Body of pancreas (tissue), 4 donors: ENCODE data around the gene HNRNPA0. TPM values are rescaled to one million over a fixed set of nuclear protein-coding genes. Genes with fewer than 3 reads are reported as not detected.

ENCODE experiments used
- ATAC-seq: fragments of 150-250 bp; one replicate; pipeline ENCODE4 v1.9.1; 2016
- DNase-seq, 4 donors: peaks; one replicate each; pipeline ENCODE4 v3.0.0-alpha.2; 2019
- H3K27ac ChIP-seq, 4 donors: fragments of 200-600 bp; sonication (generic); 1 replicate in 3 of 4; 2 replicates in 1 of 4; pipeline versions ENCODE4 v1.5.1 to v1.6.1; 2016 to 2019; ENCODE audit warnings: mild to moderate bottlenecking in 1 of 4, mixed read lengths in 1 of 4, moderate library complexity in 1 of 4
- H3K27me3 ChIP-seq, 2 donors: fragments of 200-600 bp; sonication (generic); one replicate each; pipeline ENCODE4 v1.6.0; 2016; ENCODE audit warnings: mild to moderate bottlenecking in 1 of 2
- H3K36me3 ChIP-seq, 2 donors: fragments of 200-600 bp; sonication (generic); replicated peaks in 1 of 2; 2 replicates each; pipeline ENCODE4 v1.5.1; 2016; ENCODE audit warnings: low read depth in 2 of 2; ENCODE audit not compliant: insufficient read depth in 1 of 2
- H3K4me1 ChIP-seq: fragments of 200-600 bp; sonication (generic); one replicate; pipeline ENCODE4 v1.6.0; 2016
- H3K4me3 ChIP-seq, 2 donors: fragments of 200-600 bp; sonication (generic); 1 replicate in 1 of 2; 2 replicates in 1 of 2; pipeline ENCODE4 v1.5.1; 2016 to 2019
- H3K9me3 ChIP-seq, 3 donors: fragments of 200-600 bp; sonication (generic); 1 replicate in 2 of 3; 2 replicates in 1 of 3; pipeline ENCODE4 v1.5.1; 2016
- POLR2A ChIP-seq, 3 donors: fragments of 450-650 bp; IDR thresholded peaks; one replicate each; pipeline ENCODE4 v1.6.1; 2016; ENCODE audit warnings: antibody characterized with exemption in 3 of 3, mild to moderate bottlenecking in 2 of 3
- WGBS, 2 donors: methylation state at CpG; one replicate each; pipeline ENCODE4 v1.1.5; 2017; 5-methylcytosine and 5-hydroxymethylcytosine counted together
- intact Hi-C: fragments of 100-400 bp; cut with DNase I; formaldehyde crosslinking; loops from one replicate; pipeline ENCODE4 v1.15.1; 2023
- total RNA-seq, 2 donors: library from RNA; depleted of rRNA; stranded (reverse); fragments of >200 nt; gene quantifications; one replicate each; pipeline ENCODE4 v1.1.0, GENCODE V29; 2016
- TF ChIP-seq, protein P1 (sequence below), 7 experiments: fragments of 450-650 bp in 4 of 7; fragments of 200-600 bp in 3 of 7; sonication (generic) in 3 of 7; IDR thresholded peaks; one replicate each; pipeline ENCODE4 v1.5.1; 2016 to 2019; ENCODE audit warnings: antibody characterized with exemption in 7 of 7

The HNRNPA0 gene
- total RNA-seq, 2 donors from 2014 or later: 7.3 TPM

DNA sequence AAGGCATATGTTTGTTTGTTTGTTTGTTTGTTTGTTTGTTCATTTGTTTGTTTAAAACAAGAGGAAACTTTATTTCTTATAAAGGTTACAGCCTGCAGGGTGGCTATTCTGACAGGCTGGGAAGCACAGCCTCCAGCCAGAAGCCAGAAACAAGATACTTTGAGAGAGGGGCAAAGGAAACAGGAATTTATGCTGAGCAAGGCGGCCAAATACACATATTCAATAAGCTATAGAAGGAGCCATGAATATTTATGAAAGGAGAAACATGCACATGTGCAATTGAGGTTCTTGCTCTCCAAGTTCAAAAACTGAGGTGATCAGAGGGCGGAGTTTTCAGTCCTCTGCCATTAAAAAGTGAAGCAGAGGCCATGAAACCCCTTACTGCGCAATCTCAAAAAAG, 37.8 kb downstream of the HNRNPA0 start:
- no peak overlapping the region for H3K27ac ChIP-seq
- no peak for ATAC-seq
- no peak for DNase-seq
- peaks cover 14% of the 10 kb centered on the region for H3K4me1 ChIP-seq
- TF ChIP-seq, protein P1, sequence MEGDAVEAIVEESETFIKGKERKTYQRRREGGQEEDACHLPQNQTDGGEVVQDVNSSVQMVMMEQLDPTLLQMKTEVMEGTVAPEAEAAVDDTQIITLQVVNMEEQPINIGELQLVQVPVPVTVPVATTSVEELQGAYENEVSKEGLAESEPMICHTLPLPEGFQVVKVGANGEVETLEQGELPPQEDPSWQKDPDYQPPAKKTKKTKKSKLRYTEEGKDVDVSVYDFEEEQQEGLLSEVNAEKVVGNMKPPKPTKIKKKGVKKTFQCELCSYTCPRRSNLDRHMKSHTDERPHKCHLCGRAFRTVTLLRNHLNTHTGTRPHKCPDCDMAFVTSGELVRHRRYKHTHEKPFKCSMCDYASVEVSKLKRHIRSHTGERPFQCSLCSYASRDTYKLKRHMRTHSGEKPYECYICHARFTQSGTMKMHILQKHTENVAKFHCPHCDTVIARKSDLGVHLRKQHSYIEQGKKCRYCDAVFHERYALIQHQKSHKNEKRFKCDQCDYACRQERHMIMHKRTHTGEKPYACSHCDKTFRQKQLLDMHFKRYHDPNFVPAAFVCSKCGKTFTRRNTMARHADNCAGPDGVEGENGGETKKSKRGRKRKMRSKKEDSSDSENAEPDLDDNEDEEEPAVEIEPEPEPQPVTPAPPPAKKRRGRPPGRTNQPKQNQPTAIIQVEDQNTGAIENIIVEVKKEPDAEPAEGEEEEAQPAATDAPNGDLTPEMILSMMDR (IDR thresholded peaks at IDR 0.05): no peak
- TF ChIP-seq POLR2A (IDR thresholded peaks at IDR 0.05): no peak
- no peaks in the 10 kb centered on the region for H3K27me3 ChIP-seq
- no peaks in the 10 kb centered on the region for H3K9me3 ChIP-seq
- intact Hi-C loops: no loop called here
- no peaks in the 10 kb centered on the region for H3K36me3 ChIP-seq
- whole genome bisulfite sequencing, 2 donors: 95 to 97% methylated on average over 3 of the region's 3 CpGs
- H3K4me3 ChIP-seq: no peak overlapping the region

DNA sequence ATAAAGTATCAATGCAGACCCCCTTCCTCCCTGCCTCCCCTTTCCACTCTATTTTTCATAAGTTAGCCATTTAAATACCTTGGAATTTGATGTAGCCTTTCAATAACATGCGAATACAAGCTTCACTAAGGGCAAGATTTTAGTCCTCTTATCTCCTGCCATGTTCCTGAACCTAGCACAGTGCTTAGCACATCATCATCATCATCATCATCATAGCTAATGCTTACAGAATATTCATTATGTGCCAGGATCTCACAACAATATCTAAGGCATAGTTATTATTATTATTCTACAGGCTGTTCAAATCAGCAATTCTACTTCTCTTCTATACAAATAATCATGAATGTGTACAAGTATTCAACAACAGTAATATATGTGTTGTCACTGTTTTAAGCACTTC, 38.7 kb downstream of the HNRNPA0 start:
- no peaks in the 10 kb centered on the region for H3K9me3 ChIP-seq
- peaks cover 14% of the 10 kb centered on the region for H3K4me1 ChIP-seq
- H3K27me3 ChIP-seq: no peaks in the 10 kb centered on the region
- 94 to 97% methylated on average over 1 of the region's 1 CpG for WGBS, 2 donors
- ATAC-seq (no peak), DNase-seq (no peak)
- intact Hi-C loops: no loop called here
- H3K4me3 ChIP-seq: no peak overlapping the region
- TF ChIP-seq POLR2A (IDR thresholded peaks at IDR 0.05): no peak
- TF ChIP-seq, protein P1 (IDR thresholded peaks at IDR 0.05): no peak
- H3K36me3 ChIP-seq: no peaks in the 10 kb centered on the region
- no peak overlapping the region for H3K27ac ChIP-seq

DNA sequence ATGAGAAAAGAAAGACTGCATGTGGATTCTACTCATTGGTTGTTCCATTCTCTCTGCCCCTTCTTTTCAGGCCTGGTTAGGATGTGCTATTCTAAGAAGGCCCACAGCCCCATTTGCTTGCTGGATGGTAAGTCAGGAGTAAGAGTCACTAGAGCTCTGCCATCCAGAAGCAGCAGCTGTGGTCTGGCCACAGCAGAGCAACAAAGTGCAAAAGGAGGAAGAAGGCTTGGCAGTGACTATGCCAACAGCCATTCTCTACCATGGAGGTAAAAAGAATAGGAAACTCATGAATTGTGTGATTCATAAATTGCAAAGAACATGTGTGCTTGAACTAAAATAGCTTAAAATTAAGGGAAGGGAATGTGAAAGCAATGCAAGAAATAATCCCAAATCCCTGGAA, 39.2 kb downstream of the HNRNPA0 start:
- H3K27me3 ChIP-seq: no peaks in the 10 kb centered on the region
- intact Hi-C loops: no loop called here
- H3K27ac ChIP-seq: no peak overlapping the region
- TF ChIP-seq, protein P1 (IDR thresholded peaks at IDR 0.05): no peak
- no peak for TF ChIP-seq POLR2A (IDR thresholded peaks at IDR 0.05)
- no peak for ATAC-seq
- H3K4me3 ChIP-seq: no peak overlapping the region
- no peak for DNase-seq
- peaks cover 14% of the 10 kb centered on the region for H3K4me1 ChIP-seq
- no peaks in the 10 kb centered on the region for H3K9me3 ChIP-seq
- no peaks in the 10 kb centered on the region for H3K36me3 ChIP-seq

DNA sequence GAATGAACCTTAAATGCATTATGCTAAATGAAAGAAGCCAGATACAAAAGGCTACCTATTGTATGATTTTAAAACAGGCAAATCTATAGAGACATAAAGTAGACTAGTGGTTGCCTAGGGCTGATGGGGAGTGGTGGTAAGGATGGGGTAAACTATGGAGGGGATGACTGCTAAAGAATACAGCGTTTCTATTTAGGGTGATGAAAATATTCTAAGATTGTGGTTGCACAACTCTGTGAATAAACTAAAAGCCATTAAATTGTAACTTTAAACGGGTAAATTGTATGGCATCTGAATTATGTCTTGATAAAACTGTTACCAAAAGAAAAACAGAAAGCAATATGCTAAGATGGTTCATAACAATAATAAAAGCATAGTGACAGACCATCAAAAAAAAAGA, 39.7 kb downstream of the HNRNPA0 start:
- no peak for TF ChIP-seq POLR2A (IDR thresholded peaks at IDR 0.05)
- TF ChIP-seq, protein P1 (IDR thresholded peaks at IDR 0.05): no peak
- DNase-seq (no peak), ATAC-seq (no peak)
- Histone ChIP-seq H3K27me3 (no peaks in the 10 kb centered on the region), H3K9me3 (no peaks in the 10 kb centered on the region), H3K4me1 (peaks cover 15% of the 10 kb centered on the region), H3K4me3 (no peak overlapping the region), H3K36me3 (no peaks in the 10 kb centered on the region), H3K27ac (no peak overlapping the region)
- intact Hi-C loops: no loop called here
- 78 to 88% methylated on average over 2 of the region's 2 CpGs for WGBS, 2 donors

DNA sequence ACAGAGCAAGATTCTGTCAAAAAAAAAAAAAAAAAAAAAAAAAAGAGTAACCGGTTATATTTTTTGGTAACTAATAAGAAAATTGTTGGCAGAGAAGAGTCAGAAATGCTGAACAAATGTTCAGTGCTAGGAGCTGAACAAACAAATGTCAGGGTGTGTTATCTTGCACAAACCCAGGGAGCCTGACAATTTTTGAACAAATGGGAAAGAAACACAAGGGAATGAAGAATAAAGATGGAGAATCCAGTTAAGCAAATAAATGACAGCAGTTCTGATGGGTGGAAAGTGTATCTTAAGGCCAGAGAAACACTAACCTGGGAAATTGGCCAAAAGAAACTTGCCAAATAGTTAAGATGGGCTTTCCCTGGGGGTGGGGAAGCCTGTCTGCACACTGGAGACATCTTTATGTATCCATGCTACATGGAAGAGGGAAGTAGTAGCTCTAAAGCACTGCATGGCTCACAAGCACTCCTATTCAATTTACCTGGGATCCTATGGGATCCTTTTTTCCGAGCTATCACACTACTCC, 42.0 kb downstream of the HNRNPA0 start:
- intact Hi-C loops: no loop called here
- Histone ChIP-seq H3K36me3 (no peaks in the 10 kb centered on the region), H3K4me1 (peaks cover 11% of the 10 kb centered on the region), H3K9me3 (no peaks in the 10 kb centered on the region), H3K27ac (no peak overlapping the region), H3K4me3 (no peak overlapping the region), H3K27me3 (no peaks in the 10 kb centered on the region)
- 55 to 72% methylated on average over 2 of the region's 2 CpGs for WGBS, 2 donors
- no peak for ATAC-seq
- DNase-seq: no peak
- no peak for TF ChIP-seq POLR2A (IDR thresholded peaks at IDR 0.05)
- TF ChIP-seq, protein P1 (IDR thresholded peaks at IDR 0.05): no peak
